HCT116 (cell line): Measurements from ENCODE around the gene JPH3. TPM values are rescaled to one million over a fixed set of nuclear protein-coding genes. Genes with fewer than 3 reads are reported as not detected.

Source experiments
- ATAC-seq: fragments of 200-7000 bp; cut with Tn5 transposase; 2 replicates; pipeline ENCODE4 v1.9.1; 2020; ENCODE audit warnings: mild to moderate bottlenecking, moderate library complexity
- BruUV-seq: library from RNA; stranded (reverse); fragments of 400-500 nt; replicated peaks from 2 replicates; lab custom pipeline; 2021; lab: Mats Ljungman, UMichigan
- CTCF ChIA-PET: fragments of 300-600 bp; sonication (Branson Sonifier 250); formaldehyde crosslinking; loops from one replicate; lab custom pipeline; 2021; ENCODE audit warnings: antibody characterized with exemption; lab: Charles Lee
- POLR2A ChIA-PET: fragments of 300-600, 350-600 bp; sonication (Branson Sonifier 250); formaldehyde crosslinking; loops from one replicate; lab custom pipeline; 2021; ENCODE audit warnings: antibody characterized with exemption; lab: Charles Lee
- RAD21 ChIA-PET, 2 experiments: fragments of 300-600 bp; sonication (Branson Sonifier 250); formaldehyde crosslinking; loops; one replicate each; lab custom pipeline; 2023; ENCODE audit warnings: low total read pairs in 2 of 2; ENCODE audit not compliant: uncharacterized antibody in 2 of 2, unreplicated experiment in 2 of 2, low non-redundant PET in 1 of 2; lab: Charles Lee
- DNase-seq: peaks from one replicate; pipeline ENCODE4 v3.0.0-alpha.2; 2010; ENCODE audit warnings: low read depth, low spot score
- H2AFZ ChIP-seq: fragments of 200-600 bp; shearing (Covaris generic), sonication (generic); 2 replicates; pipeline ENCODE4 v1.6.1; 2017; ENCODE audit warnings: low read depth, mixed run types, mixed read lengths, antibody characterized with exemption, low read length; ENCODE audit not compliant: poor library complexity, severe bottlenecking
- H3K27ac ChIP-seq: 2 replicates; pipeline ENCODE4 v1.5.1; 2012; ENCODE audit warnings: low read depth, low read length
- H3K27me3 ChIP-seq: fragments of 200-600 bp; sonication (generic); 2 replicates; pipeline ENCODE4 v1.6.1; 2016; ENCODE audit warnings: mixed run types, low read length, mixed read lengths; ENCODE audit not compliant: insufficient read depth
- H3K36me3 ChIP-seq, 2 experiments: fragments of 200-500 bp in 1 of 2; fragments of 200-600 bp in 1 of 2; sonication (Bioruptor generic) in 1 of 2; sonication (generic) in 1 of 2; 2 replicates each; pipeline versions ENCODE4 v1.5.1 to v1.6.1; 2014 to 2016; ENCODE audit warnings: low read length in 2 of 2, inconsistent platforms in 1 of 2, mixed read lengths in 1 of 2, mixed run types in 1 of 2; ENCODE audit not compliant: insufficient read depth in 2 of 2, control insufficient read depth in 1 of 2
- H3K4me1 ChIP-seq, 2 experiments: fragments of 200-600 bp in 1 of 2; sonication (generic) in 1 of 2; 2 replicates each; pipeline versions ENCODE4 v1.5.1 to v1.6.1; 2012 to 2017; ENCODE audit warnings: low read length in 2 of 2, inconsistent platforms in 1 of 2, mild to moderate bottlenecking in 1 of 2, mixed read lengths in 1 of 2, mixed run types in 1 of 2, moderate library complexity in 1 of 2; ENCODE audit not compliant: insufficient read depth in 2 of 2, control insufficient read depth in 1 of 2
- H3K4me2 ChIP-seq: fragments of 200-600 bp; sonication (generic); 2 replicates; pipeline ENCODE4 v1.6.1; 2017; ENCODE audit warnings: mixed run types, low read length, mixed read lengths
- H3K4me3 ChIP-seq, 2 experiments: fragments of 200-600 bp in 1 of 2; sonication (generic) in 1 of 2; replicated peaks in 1 of 2; 2 replicates each; pipeline ENCODE4 v1.5.1; 2011 to 2016; ENCODE audit warnings: low read length in 2 of 2, control low read depth in 1 of 2, low read depth in 1 of 2, mild to moderate bottlenecking in 1 of 2, mixed read lengths in 1 of 2, mixed run types in 1 of 2
- H3K79me2 ChIP-seq: fragments of 200-600 bp; sonication (generic); 2 replicates; pipeline ENCODE4 v1.6.1; 2017; ENCODE audit warnings: mild to moderate bottlenecking, mixed run types, low read length, moderate library complexity, mixed read lengths; ENCODE audit not compliant: insufficient read depth
- H3K9ac ChIP-seq: fragments of 200-600 bp; sonication (generic); 2 replicates; pipeline ENCODE4 v1.6.1; 2016; ENCODE audit warnings: low read length, mixed read lengths
- H3K9me2 ChIP-seq: fragments of 200-600 bp; sonication (generic), shearing (Covaris generic); 2 replicates; pipeline ENCODE4 v1.6.1; 2017; ENCODE audit warnings: mixed run types, mild to moderate bottlenecking, moderate library complexity; ENCODE audit not compliant: insufficient read depth
- H3K9me3 ChIP-seq, 2 experiments: fragments of 200-500 bp in 1 of 2; fragments of 200-600 bp in 1 of 2; sonication (Bioruptor generic) in 1 of 2; sonication (generic) in 1 of 2; 2 replicates each; pipeline ENCODE4 v1.6.1; 2014 to 2017; ENCODE audit warnings: low read length in 2 of 2, mixed read lengths in 2 of 2, inconsistent platforms in 1 of 2, low read depth in 1 of 2, mild to moderate bottlenecking in 1 of 2, mixed run types in 1 of 2, moderate library complexity in 1 of 2; ENCODE audit not compliant: control insufficient read depth in 1 of 2, insufficient read depth in 1 of 2
- H4K20me1 ChIP-seq: fragments of 200-600 bp; sonication (generic), shearing (Covaris generic); 2 replicates; pipeline ENCODE4 v1.6.1; 2017; ENCODE audit warnings: mixed run types, mild to moderate bottlenecking, moderate library complexity; ENCODE audit not compliant: insufficient read depth
- CBX3 ChIP-seq: IDR thresholded peaks from 2 replicates; pipeline ENCODE4 v1.6.1; 2012; ENCODE audit warnings: low read depth
- EGR1 ChIP-seq: IDR thresholded peaks from 2 replicates; pipeline ENCODE4 v1.6.1; 2012; ENCODE audit warnings: low read depth
- EZH2 ChIP-seq: fragments of 200-600 bp; sonication (generic); IDR thresholded peaks from 2 replicates; pipeline ENCODE4 v1.6.1; 2017; ENCODE audit warnings: antibody characterized with exemption, mixed run types
- FOSL1 ChIP-seq: IDR thresholded peaks from 2 replicates; pipeline ENCODE4 v1.6.1; 2012; ENCODE audit warnings: low read depth
- JUND ChIP-seq: IDR thresholded peaks from 2 replicates; pipeline ENCODE4 v1.6.1; 2012
- POLR2A ChIP-seq: IDR thresholded peaks from 2 replicates; pipeline ENCODE4 v1.7.0; 2011; ENCODE audit warnings: borderline replicate concordance; ENCODE audit not compliant: insufficient read depth, insufficient read length; ENCODE audit errors: extremely low read depth
- POLR2AphosphoS5 ChIP-seq: IDR thresholded peaks from 2 replicates; pipeline ENCODE4 v1.6.1; 2011; ENCODE audit warnings: mild to moderate bottlenecking, low read depth, low read length, moderate library complexity
- RAD21 ChIP-seq: IDR thresholded peaks from 2 replicates; pipeline ENCODE4 v1.6.1; 2012; ENCODE audit warnings: low read depth, mild to moderate bottlenecking
- SP1 ChIP-seq: IDR thresholded peaks from 2 replicates; pipeline ENCODE4 v1.6.1; 2012; ENCODE audit warnings: low read depth
- TCF7L2 ChIP-seq: IDR thresholded peaks from 2 replicates; pipeline ENCODE4 v1.7.0; 2011; ENCODE audit warnings: borderline replicate concordance, inconsistent platforms; ENCODE audit not compliant: insufficient read depth, insufficient read length; ENCODE audit errors: extremely low read depth
- ZFX ChIP-seq: fragments of 450-650 bp; IDR thresholded peaks from 2 replicates; pipeline ENCODE4 v1.6.1; 2017
- ZNF274 ChIP-seq: fragments of 200-500 bp; sonication (Bioruptor generic); IDR thresholded peaks from 2 replicates; pipeline ENCODE4 v1.6.1; 2014; ENCODE audit warnings: mild to moderate bottlenecking, low read depth, low read length, inconsistent platforms
- intact Hi-C: fragments of 100-400 bp; cut with micrococcal nuclease; formaldehyde crosslinking; loops from 2 replicates; pipeline ENCODE4 v1.10.0; 2022
- total RNA-seq: library from RNA; stranded (reverse); gene quantifications from one replicate; pipeline ENCODE4 v1.2.1, GENCODE V29; 2021; ENCODE audit not compliant: unreplicated experiment
- TF ChIP-seq, protein P1 (sequence below): IDR thresholded peaks from 2 replicates; pipeline ENCODE4 v1.6.1; 2012; ENCODE audit warnings: low read depth
- TF ChIP-seq, protein P2 (sequence below): IDR thresholded peaks from 2 replicates; pipeline ENCODE4 v1.6.1; 2012

The JPH3 gene
- total RNA-seq, 1 experiment from 2014 or later, result 0.10 TPM

DNA sequence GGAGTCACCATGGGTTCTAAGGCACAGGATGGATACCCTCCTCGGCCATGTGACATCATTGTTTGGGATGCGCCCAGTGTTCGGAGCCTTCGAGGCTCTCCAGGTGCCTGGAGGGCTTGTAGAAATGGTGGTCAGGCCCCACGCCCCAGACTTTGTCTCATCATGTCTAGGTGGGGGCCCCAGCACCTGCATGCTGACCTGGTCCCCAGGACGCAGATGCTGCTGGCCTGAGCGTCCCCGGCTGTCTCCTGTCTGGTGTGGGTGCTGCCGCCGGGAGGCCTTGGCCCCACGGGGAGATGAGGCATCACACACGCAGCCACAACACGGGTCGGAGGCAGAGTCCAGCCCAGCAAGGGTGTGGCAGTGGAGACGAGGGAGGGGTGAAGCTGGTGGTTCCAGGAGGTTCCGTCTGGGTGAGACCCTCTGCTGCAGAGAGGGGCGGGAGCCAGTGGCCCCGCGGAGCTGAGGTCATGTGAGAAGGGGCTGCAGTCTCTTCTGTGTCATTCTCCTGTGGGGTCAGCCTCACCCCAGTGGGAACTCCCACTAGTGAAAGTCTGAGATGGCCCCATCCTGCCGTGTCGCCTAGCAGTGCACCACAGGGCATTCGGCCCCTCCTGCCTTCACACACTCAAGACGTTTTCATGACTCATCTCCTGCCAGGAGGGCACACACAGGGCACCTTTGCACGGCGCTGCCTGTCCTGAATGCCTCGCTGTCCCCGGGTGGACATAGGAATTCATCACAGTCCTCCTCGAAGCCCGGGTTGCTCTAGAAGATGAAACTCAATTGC is 46.6 kb downstream of the JPH3 start:
- ChIA-PET POLR2A (no interaction called here), RAD21 (interaction anchor here in 1 of 2 experiments (0.6 kb wide), 1 partner anchor 864 kb away, joined by 3 read pairs; no protein-coding TSS in a partner anchor), CTCF (interaction anchor here (1.5 kb wide), 1 partner anchor 12 kb away, joined by 5 read pairs; no protein-coding TSS in a partner anchor)
- Histone ChIP-seq H4K20me1 (no peaks in the 10 kb centered on the region), H3K36me3 (no peaks in the 10 kb centered on the region), H3K9ac (no peak overlapping the region), H3K9me3 (no peaks in the 10 kb centered on the region), H3K9me2 (no peaks in the 10 kb centered on the region), H3K79me2 (no peaks in the 10 kb centered on the region)
- ATAC-seq, result no peak
- no TSS peak for BruUV-seq
- TF ChIP-seq SP1, result no peak
- TF ChIP-seq EGR1, result no peak
- no peak for TF ChIP-seq ZNF274
- TF ChIP-seq RAD21, result no peak
- no peak for TF ChIP-seq EZH2
- TF ChIP-seq, protein P1, sequence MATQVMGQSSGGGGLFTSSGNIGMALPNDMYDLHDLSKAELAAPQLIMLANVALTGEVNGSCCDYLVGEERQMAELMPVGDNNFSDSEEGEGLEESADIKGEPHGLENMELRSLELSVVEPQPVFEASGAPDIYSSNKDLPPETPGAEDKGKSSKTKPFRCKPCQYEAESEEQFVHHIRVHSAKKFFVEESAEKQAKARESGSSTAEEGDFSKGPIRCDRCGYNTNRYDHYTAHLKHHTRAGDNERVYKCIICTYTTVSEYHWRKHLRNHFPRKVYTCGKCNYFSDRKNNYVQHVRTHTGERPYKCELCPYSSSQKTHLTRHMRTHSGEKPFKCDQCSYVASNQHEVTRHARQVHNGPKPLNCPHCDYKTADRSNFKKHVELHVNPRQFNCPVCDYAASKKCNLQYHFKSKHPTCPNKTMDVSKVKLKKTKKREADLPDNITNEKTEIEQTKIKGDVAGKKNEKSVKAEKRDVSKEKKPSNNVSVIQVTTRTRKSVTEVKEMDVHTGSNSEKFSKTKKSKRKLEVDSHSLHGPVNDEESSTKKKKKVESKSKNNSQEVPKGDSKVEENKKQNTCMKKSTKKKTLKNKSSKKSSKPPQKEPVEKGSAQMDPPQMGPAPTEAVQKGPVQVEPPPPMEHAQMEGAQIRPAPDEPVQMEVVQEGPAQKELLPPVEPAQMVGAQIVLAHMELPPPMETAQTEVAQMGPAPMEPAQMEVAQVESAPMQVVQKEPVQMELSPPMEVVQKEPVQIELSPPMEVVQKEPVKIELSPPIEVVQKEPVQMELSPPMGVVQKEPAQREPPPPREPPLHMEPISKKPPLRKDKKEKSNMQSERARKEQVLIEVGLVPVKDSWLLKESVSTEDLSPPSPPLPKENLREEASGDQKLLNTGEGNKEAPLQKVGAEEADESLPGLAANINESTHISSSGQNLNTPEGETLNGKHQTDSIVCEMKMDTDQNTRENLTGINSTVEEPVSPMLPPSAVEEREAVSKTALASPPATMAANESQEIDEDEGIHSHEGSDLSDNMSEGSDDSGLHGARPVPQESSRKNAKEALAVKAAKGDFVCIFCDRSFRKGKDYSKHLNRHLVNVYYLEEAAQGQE, result no peak
- TF ChIP-seq FOSL1, result no peak
- TF ChIP-seq CBX3, result no peak
- no peak for TF ChIP-seq JUND
- TF ChIP-seq, protein P2, sequence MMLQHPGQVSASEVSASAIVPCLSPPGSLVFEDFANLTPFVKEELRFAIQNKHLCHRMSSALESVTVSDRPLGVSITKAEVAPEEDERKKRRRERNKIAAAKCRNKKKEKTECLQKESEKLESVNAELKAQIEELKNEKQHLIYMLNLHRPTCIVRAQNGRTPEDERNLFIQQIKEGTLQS, result no peak
- no peak for TF ChIP-seq POLR2AphosphoS5
- no peak for TF ChIP-seq TCF7L2
- no peak for TF ChIP-seq ZFX
- TF ChIP-seq POLR2A, result no peak
- TF ChIP-seq, all 23 proteins: peak for 0
- peaks cover 2 to 13% of the 10 kb centered on the region in 2 experiments; a peak in 2 of 4 replicates for H3K4me1 ChIP-seq
- no peak for DNase-seq
- peak overlapping the region; percentile 21 for H3K4me2 ChIP-seq
- H3K27me3 ChIP-seq, result peaks cover 8% of the 10 kb centered on the region; the same call in 1 of the 2 replicates
- intact Hi-C loops, result no loop called here
- no peak overlapping the region for H3K4me3 ChIP-seq
- no peak overlapping the region for H2AFZ ChIP-seq
- no peak overlapping the region for H3K27ac ChIP-seq
